ENCODE results near the gene KPRP.

Gene KPRP

GRCh38 chr1:152741656-152742055, 16.2 kb upstream of the KPRP start:
- no peak for TF ChIP-seq CTCF (IDR thresholded peaks at IDR 0.05; ENCODE audit: low read depth, low read length)
- DNase-seq (ENCODE audit: extremely low read depth, low read depth), result no peak

DNA sequence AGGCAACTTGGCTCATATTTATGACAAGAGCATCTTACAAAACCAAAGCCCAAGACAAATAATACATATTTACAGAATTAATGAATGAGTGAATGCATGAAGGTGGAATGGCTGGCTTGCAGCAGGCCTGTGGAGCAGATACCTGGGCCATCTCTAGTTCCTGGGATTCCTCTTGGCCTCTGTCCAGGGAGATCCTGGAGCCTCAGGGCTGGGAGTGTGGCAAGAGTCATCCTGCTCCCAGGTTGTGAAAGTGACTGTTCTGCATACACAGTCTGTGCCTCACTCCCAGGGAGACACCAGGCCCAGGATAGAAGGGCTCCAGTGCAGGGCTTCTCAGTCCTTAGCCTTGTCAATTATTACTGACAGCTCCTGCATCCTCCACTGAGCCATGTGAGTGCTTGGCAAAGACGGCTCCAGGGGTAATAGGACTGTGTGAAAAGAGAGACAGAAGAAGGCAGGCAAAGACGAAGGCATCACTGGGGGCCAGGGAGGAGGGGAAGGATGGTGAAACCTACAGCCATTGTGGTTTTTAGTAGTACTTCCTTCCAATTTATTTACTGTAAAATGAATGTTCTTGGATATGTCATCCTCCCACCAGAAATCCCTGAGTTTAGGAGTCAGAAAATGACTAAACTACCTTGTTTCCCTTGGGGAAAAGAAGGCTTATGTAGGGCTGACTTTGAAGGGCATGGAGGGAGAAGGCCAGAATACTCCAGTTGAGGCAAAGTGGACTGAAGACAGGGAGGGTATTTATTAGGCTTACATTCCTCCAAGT, 14.3 kb upstream of the KPRP start:
- TF ChIP-seq CTCF (IDR thresholded peaks at IDR 0.05; ENCODE audit: low read depth, low read length), result no peak
- no peak for DNase-seq (ENCODE audit: extremely low read depth, low read depth)

DNA sequence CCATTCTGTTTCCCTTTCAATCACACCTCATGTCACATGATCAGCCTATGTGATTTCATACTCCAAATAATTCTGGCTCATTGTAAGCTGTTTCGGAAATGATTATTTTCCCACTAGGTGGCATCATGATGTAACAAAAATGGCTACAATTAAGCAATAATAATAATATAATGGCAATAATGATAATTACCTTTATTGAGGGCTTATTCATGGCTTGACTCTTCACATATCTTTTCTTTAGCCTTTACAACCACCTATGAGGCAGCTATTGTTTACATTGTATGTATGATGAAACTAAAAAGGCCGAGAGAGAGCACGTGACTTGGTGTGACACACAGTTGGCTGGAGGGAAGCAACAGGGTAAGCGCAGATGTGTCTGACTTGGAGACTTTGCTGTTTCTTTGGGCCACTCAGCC, 12.5 kb upstream of the KPRP start:
- peak; percentile 1; the same call in 1 of the 2 replicates for TF ChIP-seq CTCF (IDR thresholded peaks at IDR 0.05; ENCODE audit: low read depth, low read length)
- no peak for DNase-seq (ENCODE audit: extremely low read depth, low read depth)

DNA sequence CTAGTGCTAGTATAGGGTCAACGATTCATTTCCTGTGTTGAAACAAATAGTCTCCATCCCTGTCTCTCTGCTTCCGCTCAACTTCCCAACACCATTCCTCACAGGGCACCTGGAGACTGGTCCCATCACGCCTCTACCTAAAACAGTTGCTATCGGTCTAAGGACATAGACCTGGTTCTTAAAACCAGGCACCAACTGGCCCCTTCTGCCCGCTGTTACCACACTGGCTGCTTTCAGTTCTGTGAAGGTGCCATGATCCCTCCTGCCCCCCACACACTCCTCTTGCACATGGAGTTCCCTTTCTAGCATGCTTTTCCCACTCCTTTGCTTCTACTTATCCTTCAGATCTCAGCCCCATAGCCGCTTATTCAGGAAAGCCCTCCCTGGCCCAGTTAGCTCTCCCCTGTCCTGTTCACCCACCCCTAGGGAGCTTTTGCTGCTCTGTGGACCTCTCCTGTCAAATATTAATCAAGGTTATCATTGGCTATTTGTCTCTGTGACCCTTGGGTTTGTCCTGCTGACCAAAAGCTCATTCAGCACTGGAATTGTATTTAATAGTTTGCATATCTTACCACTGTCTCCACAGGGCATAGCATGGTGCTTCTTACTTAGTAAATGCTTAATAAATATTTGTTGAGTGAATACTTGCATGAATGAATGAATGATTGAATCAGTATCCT, 11.9 kb upstream of the KPRP start:
- no peak for TF ChIP-seq CTCF (IDR thresholded peaks at IDR 0.05; ENCODE audit: low read depth, low read length)
- no peak for DNase-seq (ENCODE audit: extremely low read depth, low read depth)

DNA sequence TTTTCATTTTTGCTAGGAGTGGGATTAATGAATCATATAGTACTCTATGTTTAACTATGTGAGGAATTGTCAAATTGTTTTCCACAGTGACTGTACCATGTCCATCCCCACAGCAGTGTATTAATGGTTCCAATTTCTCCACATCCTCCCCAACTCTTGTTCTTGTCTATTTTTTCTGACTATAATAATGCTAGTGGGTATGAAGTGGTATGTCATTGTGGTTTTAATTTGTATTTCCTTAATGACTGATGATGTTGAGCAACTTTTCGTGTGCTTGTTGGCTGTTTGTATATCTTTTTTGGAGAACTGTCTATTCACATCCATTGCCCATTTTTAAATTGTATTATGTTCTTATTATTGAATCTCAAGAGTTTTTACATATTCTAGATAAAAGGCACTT, 10.0 kb upstream of the KPRP start:
- TF ChIP-seq CTCF (IDR thresholded peaks at IDR 0.05; ENCODE audit: low read depth, low read length), result no peak
- no peak for DNase-seq (ENCODE audit: extremely low read depth, low read depth)

DNA sequence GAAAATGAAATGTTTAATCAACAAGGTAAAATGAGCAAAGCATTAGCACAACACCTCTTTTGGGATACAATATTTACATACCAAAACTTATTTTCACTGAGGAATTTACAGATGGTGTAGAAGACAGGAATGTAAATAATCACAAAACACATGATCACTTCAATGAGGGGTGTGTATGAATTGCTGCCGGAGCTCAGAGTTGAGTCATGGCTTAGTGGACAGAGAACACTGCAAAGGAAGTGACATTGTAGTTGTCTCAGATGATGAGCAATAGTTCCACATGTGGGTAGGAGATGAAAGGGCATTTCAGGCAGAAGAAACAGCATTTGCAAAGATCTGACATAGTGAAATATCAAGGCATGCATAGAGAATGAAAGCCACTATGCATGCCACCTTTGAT, 5.6 kb upstream of the KPRP start:
- no peak for DNase-seq (ENCODE audit: extremely low read depth, low read depth)
- no peak for TF ChIP-seq CTCF (IDR thresholded peaks at IDR 0.05; ENCODE audit: low read depth, low read length)

DNA sequence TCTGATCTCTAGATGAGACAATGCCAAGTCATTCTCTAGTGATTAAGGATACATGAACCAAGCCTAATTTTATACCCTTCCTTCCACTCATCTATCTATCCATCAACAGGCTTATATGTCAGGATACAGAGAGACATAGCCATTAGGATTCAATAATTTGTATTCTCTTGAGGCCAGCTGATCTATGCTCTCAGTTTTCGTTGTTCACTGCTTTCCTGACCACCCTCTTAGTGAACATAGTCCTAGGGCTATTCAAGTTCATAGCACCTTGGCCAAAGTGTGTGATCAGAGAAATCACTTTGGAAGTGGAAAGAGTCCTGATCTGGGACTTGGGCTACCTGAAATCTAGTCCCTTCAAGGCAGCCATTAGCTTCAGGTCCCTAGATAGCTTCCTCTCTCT, 4.2 kb upstream of the KPRP start:
- no peak for DNase-seq (ENCODE audit: extremely low read depth, low read depth)
- TF ChIP-seq CTCF (IDR thresholded peaks at IDR 0.05; ENCODE audit: low read depth, low read length), result no peak

Data from AG09319 (cell line).